Calu3 (cell line): ENCODE results near the gene ANO3. TPM values are rescaled to one million over a fixed set of nuclear protein-coding genes. Genes with fewer than 3 reads are reported as not detected.
A peak's percentile ranks its signal among the peaks of the same experiment; 100 is the strongest.

Experiments used
- BruUV-seq: library from RNA; stranded (reverse); fragments of 400-500 nt; replicated peaks from 2 replicates; lab custom pipeline; 2021; lab: Mats Ljungman, UMichigan
- CTCF ChIA-PET: fragments of 300-600 bp; sonication (Branson Sonifier 250); formaldehyde crosslinking; loops from one replicate; lab custom pipeline; 2022; ENCODE audit warnings: antibody characterized with exemption; lab: Charles Lee
- DNase-seq: peaks from one replicate; pipeline ENCODE4 v3.0.0; 2022
- H3K27ac Mint-ChIP-seq: one replicate; pipeline ENCODE4 v1.8.0; 2022; ENCODE audit warnings: mixed read lengths; ENCODE audit not compliant: unreplicated experiment
- H3K27me3 Mint-ChIP-seq: one replicate; pipeline ENCODE4 v1.8.0; 2022; ENCODE audit warnings: mixed read lengths; ENCODE audit not compliant: unreplicated experiment
- H3K36me3 Mint-ChIP-seq: one replicate; pipeline ENCODE4 v1.8.0; 2022; ENCODE audit warnings: mild to moderate bottlenecking, moderate library complexity, mixed read lengths; ENCODE audit not compliant: insufficient read depth, unreplicated experiment
- H3K4me1 Mint-ChIP-seq: one replicate; pipeline ENCODE4 v1.8.0; 2022; ENCODE audit warnings: mild to moderate bottlenecking, low read depth, mixed read lengths; ENCODE audit not compliant: unreplicated experiment
- H3K4me3 Mint-ChIP-seq: one replicate; pipeline ENCODE4 v1.8.0; 2022; ENCODE audit warnings: mild to moderate bottlenecking, low read depth, moderate library complexity, mixed read lengths; ENCODE audit not compliant: unreplicated experiment
- H3K9me3 Mint-ChIP-seq: one replicate; pipeline ENCODE4 v1.8.0; 2022; ENCODE audit warnings: low read depth, mixed read lengths; ENCODE audit not compliant: unreplicated experiment
- CTCF ChIP-seq: fragments of 200-600 bp; IDR thresholded peaks from one replicate; pipeline ENCODE4 v1.8.0; 2022; ENCODE audit warnings: antibody characterized with exemption; ENCODE audit not compliant: unreplicated experiment
- intact Hi-C: fragments of 100-400 bp; cut with micrococcal nuclease; formaldehyde crosslinking; loops from one replicate; pipeline ENCODE4 v1.10.0; 2022; ENCODE audit not compliant: unreplicated experiment
- total RNA-seq: library from RNA; stranded (reverse); gene quantifications from 2 replicates; pipeline ENCODE4 v1.2.3, GENCODE V29; 2022

Gene ANO3
- total RNA-seq, 1 experiment from 2014 or later = not detected

DNA sequence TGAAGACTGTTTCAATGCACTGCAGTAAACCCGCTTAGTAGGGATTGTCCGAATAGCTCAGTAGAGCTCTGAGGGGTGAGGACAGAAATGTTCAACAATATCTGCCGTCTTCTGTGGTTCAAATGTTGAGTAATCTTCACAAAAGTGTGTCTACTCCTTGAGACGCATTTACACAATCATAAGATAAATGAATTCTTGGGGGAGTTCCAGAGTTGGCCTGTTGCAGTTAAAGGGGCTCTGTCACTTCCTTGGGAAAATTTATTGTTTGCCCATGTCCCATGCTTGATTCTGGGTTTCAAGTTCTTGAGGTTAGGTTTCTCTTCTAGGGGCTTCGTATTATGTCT is 614 bp downstream of the ANO3 start:
- CTCF ChIA-PET = interaction anchor here (0.7 kb wide), 1 partner anchor 70 kb away, joined by 3 read pairs; no protein-coding TSS in a partner anchor
- H3K4me3 Mint-ChIP-seq = peak overlapping the region; percentile 63
- intact Hi-C loops = no loop called here
- no peak for TF ChIP-seq CTCF
- H3K27ac Mint-ChIP-seq = no peak overlapping the region
- DNase-seq = no peak
- no peaks in the 10 kb centered on the region for H3K27me3 Mint-ChIP-seq
- BruUV-seq = no TSS peak
- H3K9me3 Mint-ChIP-seq = no peaks in the 10 kb centered on the region
- H3K36me3 Mint-ChIP-seq = peaks cover 5% of the 10 kb centered on the region
- peaks cover 28% of the 10 kb centered on the region for H3K4me1 Mint-ChIP-seq

DNA sequence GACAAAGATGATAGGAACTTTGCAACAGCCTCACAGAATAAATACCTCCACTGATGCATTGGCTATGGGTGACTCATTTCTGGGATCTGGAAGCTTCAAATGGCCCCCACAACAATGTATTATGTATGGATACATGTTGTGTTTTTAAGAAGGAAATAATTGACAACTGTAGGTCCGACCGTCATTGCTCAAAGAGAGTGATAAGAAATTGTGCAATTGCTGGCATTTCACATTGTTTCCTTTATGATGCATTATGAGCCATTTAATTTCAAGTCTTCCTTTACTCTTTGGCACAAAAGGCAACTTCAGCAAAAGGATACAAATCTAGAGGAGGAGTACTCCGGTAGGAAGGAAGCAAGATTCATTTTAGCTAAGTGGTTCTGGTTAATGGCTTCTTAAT is 2.0 kb downstream of the ANO3 start:
- no peak for TF ChIP-seq CTCF
- no peaks in the 10 kb centered on the region for H3K27me3 Mint-ChIP-seq
- BruUV-seq = no TSS peak
- no peak for DNase-seq
- peaks cover 28% of the 10 kb centered on the region for H3K4me1 Mint-ChIP-seq
- no peak overlapping the region for H3K27ac Mint-ChIP-seq
- intact Hi-C loops = no loop called here
- no peaks in the 10 kb centered on the region for H3K9me3 Mint-ChIP-seq
- CTCF ChIA-PET = no interaction called here
- H3K36me3 Mint-ChIP-seq = peaks cover 5% of the 10 kb centered on the region
- H3K4me3 Mint-ChIP-seq = no peak overlapping the region

- BruUV-seq = no TSS peak
- no peak for TF ChIP-seq CTCF
- no peak overlapping the region for H3K4me3 Mint-ChIP-seq
- no peak for DNase-seq
- peaks cover 28% of the 10 kb centered on the region for H3K4me1 Mint-ChIP-seq
- no peak overlapping the region for H3K27ac Mint-ChIP-seq
- no peaks in the 10 kb centered on the region for H3K27me3 Mint-ChIP-seq
- CTCF ChIA-PET = interaction anchor here (0.9 kb wide), 1 partner anchor 9 kb away, joined by 3 read pairs; no protein-coding TSS in a partner anchor
- H3K36me3 Mint-ChIP-seq = peaks cover 5% of the 10 kb centered on the region
- intact Hi-C loops = no loop called here
- no peaks in the 10 kb centered on the region for H3K9me3 Mint-ChIP-seq
These were observed 4.0 kb downstream of the ANO3 start for GRCh38 chr11:26335903-26336302.

DNA sequence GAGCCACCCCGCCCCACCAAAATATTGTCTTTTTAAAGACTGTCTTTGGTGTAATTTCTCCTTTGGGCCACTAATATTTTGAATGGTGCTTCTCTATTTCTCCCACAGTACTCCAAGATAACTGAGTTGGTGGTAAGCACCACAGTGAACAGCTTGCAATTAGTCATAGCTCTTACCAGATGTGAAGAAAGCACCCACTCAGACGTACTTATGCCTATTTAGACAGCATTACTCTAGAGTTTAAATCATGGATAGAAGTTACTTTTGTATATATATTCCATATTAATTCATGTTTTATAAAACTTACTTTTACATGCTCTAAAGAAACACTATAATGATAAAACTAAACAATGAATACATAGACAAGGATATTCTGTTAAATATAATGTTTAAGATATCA is 12.7 kb downstream of the ANO3 start:
- Mint-ChIP-seq H3K4me1 (no peaks in the 10 kb centered on the region), H3K4me3 (no peak overlapping the region), H3K36me3 (no peaks in the 10 kb centered on the region), H3K27ac (no peak overlapping the region), H3K27me3 (no peaks in the 10 kb centered on the region), H3K9me3 (no peaks in the 10 kb centered on the region)
- no peak for DNase-seq
- CTCF ChIA-PET = interaction anchor here (0.6 kb wide), 1 partner anchor 557 kb away, joined by 4 read pairs; no protein-coding TSS in a partner anchor
- TF ChIP-seq CTCF = no peak
- BruUV-seq = no TSS peak
- intact Hi-C loops = no loop called here
